H1 (cell line): ENCODE data around the gene LCP1. TPM values are rescaled to one million over a fixed set of nuclear protein-coding genes. Genes with fewer than 3 reads are reported as not detected.

Source experiments
- CTCF ChIA-PET: fragments of 300-600 bp; sonication (Branson Sonifier 250); formaldehyde crosslinking; loops from one replicate; lab custom pipeline; 2021; ENCODE audit not compliant: partially characterized antibody; lab: Charles Lee
- POLR2A ChIA-PET: fragments of 300-600 bp; sonication (Branson Sonifier 250); formaldehyde crosslinking; loops from one replicate; lab custom pipeline; 2021; ENCODE audit warnings: inconsistent platforms; ENCODE audit not compliant: partially characterized antibody; lab: Charles Lee
- DNase-seq, 2 experiments: peaks; one replicate each; pipeline versions ENCODE4 v3.0.0 to v3.0.0-alpha.2; 2010 to 2022; ENCODE audit warnings: low spot score in 2 of 2, low read depth in 1 of 2, mixed read lengths in 1 of 2
- FAIRE-seq: peaks from 2 replicates; lab custom pipeline; 2011; peaks lifted over from hg19 to GRCh38; lab: Jason Lieb, UNC
- H2AFZ ChIP-seq: 2 replicates; pipeline ENCODE4 v1.8.1; 2012; ENCODE audit warnings: low read length, inconsistent platforms
- H2AK5ac ChIP-seq: 2 replicates; pipeline ENCODE4 v1.6.1; 2013; ENCODE audit warnings: low read depth, low read length
- H2BK120ac ChIP-seq: replicated peaks from 2 replicates; pipeline ENCODE3; 2013; ENCODE audit warnings: low read depth, low read length, inconsistent platforms
- H2BK12ac ChIP-seq: 2 replicates; pipeline ENCODE4 v1.6.1; 2013; ENCODE audit warnings: low read depth, low read length
- H2BK15ac ChIP-seq: 2 replicates; pipeline ENCODE4 v1.6.1; 2013; ENCODE audit warnings: low read length
- H2BK20ac ChIP-seq: 2 replicates; pipeline ENCODE4 v1.6.1; 2013; ENCODE audit warnings: low read length
- H2BK5ac ChIP-seq: 2 replicates; pipeline ENCODE4 v1.6.1; 2013; ENCODE audit warnings: low read depth, low read length
- H3K14ac ChIP-seq: 2 replicates; pipeline ENCODE4 v1.6.1; 2013; ENCODE audit warnings: inconsistent platforms; ENCODE audit not compliant: insufficient read length
- H3K18ac ChIP-seq: 2 replicates; pipeline ENCODE4 v1.6.1; 2013; ENCODE audit warnings: low read length; ENCODE audit errors: extremely low read depth
- H3K23ac ChIP-seq: 2 replicates; pipeline ENCODE4 v1.6.1; 2013; ENCODE audit warnings: inconsistent platforms; ENCODE audit not compliant: insufficient read length
- H3K23me2 ChIP-seq: 2 replicates; pipeline ENCODE4 v1.6.1; 2013; ENCODE audit warnings: low read depth, low read length
- H3K27ac ChIP-seq: 2 replicates; pipeline ENCODE4 v1.6.1; 2011; ENCODE audit warnings: low read depth, low read length, inconsistent platforms
- H3K27me3 ChIP-seq, 4 experiments: replicated peaks in 1 of 4; 1 replicate in 1 of 4; 2 replicates in 3 of 4; pipeline versions ENCODE4 v1.6.1 to v1.8.1; 2011 to 2013; ENCODE audit warnings: low read length in 3 of 4, mild to moderate bottlenecking in 3 of 4, inconsistent platforms in 2 of 4, mixed read lengths in 2 of 4, moderate library complexity in 1 of 4; ENCODE audit not compliant: control insufficient read depth in 3 of 4, insufficient read depth in 3 of 4; ENCODE audit errors: extremely low read depth in 1 of 4
- H3K36me3 ChIP-seq, 4 experiments: 2 replicates each; pipeline versions ENCODE4 v1.6.1 to v1.8.1; 2011 to 2013; ENCODE audit warnings: mild to moderate bottlenecking in 4 of 4, low read length in 3 of 4, moderate library complexity in 2 of 4, control low read depth in 1 of 4, inconsistent platforms in 1 of 4; ENCODE audit not compliant: insufficient read depth in 4 of 4, control insufficient read depth in 2 of 4
- H3K4ac ChIP-seq: replicated peaks from 2 replicates; pipeline ENCODE3; 2013; ENCODE audit warnings: low read length, low read depth, mixed read lengths, inconsistent platforms; ENCODE audit not compliant: insufficient read length
- H3K4me1 ChIP-seq, 4 experiments: replicated peaks in 1 of 4; 1 replicate in 1 of 4; 2 replicates in 3 of 4; pipeline versions ENCODE4 v1.6.1 to v1.8.1; 2011 to 2013; ENCODE audit warnings: low read length in 3 of 4, inconsistent platforms in 2 of 4, mixed read lengths in 1 of 4; ENCODE audit not compliant: insufficient read depth in 4 of 4, control insufficient read depth in 3 of 4
- H3K4me2 ChIP-seq, 2 experiments: 2 replicates each; pipeline versions ENCODE4 v1.6.1 to v1.8.1; 2011 to 2013; ENCODE audit warnings: low read depth in 2 of 2, low read length in 2 of 2, control low read depth in 1 of 2, inconsistent platforms in 1 of 2, mild to moderate bottlenecking in 1 of 2; ENCODE audit not compliant: insufficient read depth in 1 of 2
- H3K4me3 ChIP-seq, 4 experiments: fragments of 200-600, 300-600 bp in 1 of 4; sonication (generic), shearing (Covaris generic), sonication (Bioruptor Twin) in 1 of 4; 2 replicates each; pipeline versions ENCODE4 v1.5.1 to v1.8.1; 2011 to 2016; ENCODE audit warnings: low read length in 4 of 4, low read depth in 3 of 4, control low read depth in 2 of 4, inconsistent platforms in 2 of 4, mild to moderate bottlenecking in 2 of 4, mixed read lengths in 1 of 4, moderate library complexity in 1 of 4; ENCODE audit not compliant: insufficient read depth in 2 of 4; ENCODE audit errors: extremely low read depth in 1 of 4
- H3K56ac ChIP-seq: replicated peaks from 2 replicates; pipeline ENCODE3; 2013; ENCODE audit warnings: low read depth, mild to moderate bottlenecking, mixed read lengths, low read length, inconsistent platforms; ENCODE audit not compliant: insufficient read length
- H3K79me1 ChIP-seq: 2 replicates; pipeline ENCODE4 v1.6.1; 2013; ENCODE audit warnings: low read depth, low read length, control low read depth
- H3K79me2 ChIP-seq, 2 experiments: 2 replicates each; pipeline versions ENCODE4 v1.6.1 to v1.8.1; 2012 to 2013; ENCODE audit warnings: low read length in 2 of 2, mild to moderate bottlenecking in 2 of 2, inconsistent platforms in 1 of 2; ENCODE audit not compliant: insufficient read depth in 2 of 2, control insufficient read depth in 1 of 2
- H3K9ac ChIP-seq, 4 experiments: replicated peaks in 1 of 4; 1 replicate in 1 of 4; 2 replicates in 3 of 4; pipeline versions ENCODE4 v1.6.1 to v1.8.1; 2011 to 2013; ENCODE audit warnings: low read depth in 3 of 4, low read length in 3 of 4, control low read depth in 2 of 4, mild to moderate bottlenecking in 2 of 4, moderate library complexity in 2 of 4, inconsistent platforms in 1 of 4; ENCODE audit errors: extremely low read depth in 1 of 4
- H3K9me3 ChIP-seq, 2 experiments: 2 replicates each; pipeline versions ENCODE4 v1.6.1 to v1.8.1; 2012 to 2013; ENCODE audit warnings: mild to moderate bottlenecking in 2 of 2, moderate library complexity in 2 of 2, control low read depth in 1 of 2, inconsistent platforms in 1 of 2, low read depth in 1 of 2, low read length in 1 of 2, mixed read lengths in 1 of 2; ENCODE audit not compliant: insufficient read depth in 2 of 2
- H4K20me1 ChIP-seq, 2 experiments: replicated peaks in 1 of 2; 2 replicates each; pipeline versions ENCODE3 to v1.8.1; 2011 to 2013; ENCODE audit warnings: inconsistent platforms in 2 of 2, low read length in 2 of 2, mild to moderate bottlenecking in 1 of 2; ENCODE audit not compliant: insufficient read depth in 2 of 2, control insufficient read depth in 1 of 2
- H4K5ac ChIP-seq: 2 replicates; pipeline ENCODE4 v1.6.1; 2013; ENCODE audit warnings: low read length, low read depth, mixed read lengths, inconsistent platforms; ENCODE audit not compliant: insufficient read length
- H4K8ac ChIP-seq: 2 replicates; pipeline ENCODE4 v1.8.0; 2013; ENCODE audit warnings: mild to moderate bottlenecking, moderate library complexity, low read length, inconsistent platforms; ENCODE audit not compliant: insufficient read depth; ENCODE audit errors: extremely low read depth
- H4K91ac ChIP-seq: replicated peaks from 2 replicates; pipeline ENCODE3; 2013; ENCODE audit warnings: low read length, mixed read lengths, inconsistent platforms; ENCODE audit not compliant: insufficient read length
- ASH2L ChIP-seq: fragments of 200-600, 300-600 bp; sonication (generic); IDR thresholded peaks from one replicate; pipeline ENCODE4 v1.7.1; 2017; ENCODE audit warnings: low read length
- EP300 ChIP-seq, 2 experiments: IDR thresholded peaks; 1 replicate in 1 of 2; 2 replicates in 1 of 2; pipeline ENCODE4 v1.6.1; 2011 to 2012; ENCODE audit warnings: low read depth in 2 of 2, low read length in 2 of 2, mild to moderate bottlenecking in 2 of 2, borderline replicate concordance in 1 of 2, inconsistent platforms in 1 of 2, moderate library complexity in 1 of 2
- GTF2F1 ChIP-seq: IDR thresholded peaks from 2 replicates; pipeline ENCODE4 v1.6.1; 2012; ENCODE audit warnings: low read depth, low read length, improper control_type of control experiment, borderline replicate concordance
- HDAC6 ChIP-seq: IDR thresholded peaks from one replicate; pipeline ENCODE4 v1.7.1; 2012; ENCODE audit warnings: low read depth, mild to moderate bottlenecking, inconsistent platforms, low read length, moderate library complexity
- KDM5A ChIP-seq: fragments of 200-600 bp; IDR thresholded peaks from 2 replicates; pipeline ENCODE4 v1.7.1; 2012; ENCODE audit warnings: mild to moderate bottlenecking, low read length, inconsistent platforms, mixed read lengths
- MAFK ChIP-seq: IDR thresholded peaks from 2 replicates; pipeline ENCODE4 v1.6.1; 2012; ENCODE audit warnings: low read depth, mild to moderate bottlenecking, improper control_type of control experiment, low read length
- MAX ChIP-seq: IDR thresholded peaks from 2 replicates; pipeline ENCODE4 v1.6.1; 2012; ENCODE audit warnings: inconsistent platforms
- SIRT6 ChIP-seq: IDR thresholded peaks from one replicate; pipeline ENCODE4 v1.7.1; 2012; ENCODE audit warnings: low read length, inconsistent platforms
- SIX5 ChIP-seq: IDR thresholded peaks from 2 replicates; pipeline ENCODE4 v1.6.1; 2011; ENCODE audit warnings: mild to moderate bottlenecking, low read depth, low read length
- SP2 ChIP-seq: IDR thresholded peaks from 2 replicates; pipeline ENCODE4 v1.6.1; 2012; ENCODE audit warnings: mild to moderate bottlenecking, low read length, inconsistent platforms
- WGBS, 2 experiments: shearing (Covaris generic) in 1 of 2; methylation state at CpG; one replicate each; pipeline versions ENCODE4 v1.1.6 to v1.1.7; 2013 to 2015; ENCODE audit warnings: low lambda C conversion rate in 2 of 2, mixed read lengths in 2 of 2, inconsistent platforms in 1 of 2, low coverage in 1 of 2, missing lambda C conversion rate in 1 of 2; ENCODE audit not compliant: insufficient replicate concordance in 2 of 2, insufficient coverage in 1 of 2, insufficient read length in 1 of 2; ENCODE audit errors: extremely low coverage in 1 of 2, missing lambda C conversion rate in 1 of 2; 5-methylcytosine and 5-hydroxymethylcytosine counted together
- polyA plus RNA-seq, 7 experiments: library from polyadenylated mRNA; depleted of rRNA in 3 of 7; stranded (reverse) in 5 of 7; unstranded in 2 of 7; fragments of >200 nt in 5 of 7; fragments of 200-250 nt in 2 of 7; gene quantifications; 1 replicate in 5 of 7; 2 replicates in 1 of 7; 4 replicates in 1 of 7; pipeline versions ENCODE4 v1.2.1 to v1.2.3, GENCODE V29; 2011 to 2013; ENCODE audit warnings: missing spikeins in 2 of 7, mixed read lengths in 2 of 7
- total RNA-seq: library from RNA; stranded (reverse); fragmentation: NEBNext Ultra II Directional; extraction: Animal tissue kit (Norgen Biotek cat#: 25700); gene quantifications from 2 replicates; pipeline ENCODE4 v1.2.1, GENCODE V29; 2021
- TF ChIP-seq, protein P1 (sequence below): IDR thresholded peaks from 2 replicates; pipeline ENCODE4 v1.6.1; 2012; ENCODE audit warnings: low read length, inconsistent platforms

Gene LCP1
- total and polyA plus RNA-seq, 2 of the 8 experiments (the other 6 are each of a cell fraction or from before 2014, with no cell fraction given): 0.65 to 4.3 TPM

DNA sequence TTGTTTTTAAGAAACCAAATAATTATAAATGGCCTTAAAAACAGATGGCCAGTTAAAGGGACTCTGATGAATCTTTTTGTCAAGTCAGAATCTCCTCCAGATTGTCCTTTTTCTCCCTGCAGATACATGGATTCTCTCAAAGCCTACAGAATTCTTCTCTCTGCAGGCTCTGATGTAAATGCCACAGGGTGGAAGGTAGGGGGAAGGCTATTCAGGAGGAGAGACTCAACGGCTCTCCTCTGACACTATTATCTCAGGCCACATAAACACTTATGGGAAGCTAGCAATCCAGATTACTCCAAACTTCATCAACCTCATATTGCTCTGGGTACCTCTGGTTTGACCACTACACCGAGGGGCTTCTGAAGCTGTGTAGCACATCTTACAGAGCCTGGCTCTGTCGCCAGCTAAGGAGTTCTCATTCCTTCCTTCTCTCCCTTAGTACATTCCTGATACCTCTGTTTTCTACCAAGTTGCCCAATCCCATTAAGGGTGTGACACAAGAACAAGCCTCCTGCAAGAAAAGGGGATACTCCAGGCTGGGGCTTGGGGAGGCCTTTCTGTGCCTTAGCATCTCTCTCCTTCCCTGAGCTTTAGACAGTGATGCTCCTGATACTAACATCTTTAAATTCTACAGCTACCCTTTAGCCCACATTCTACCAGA lies 14.9 kb downstream of the LCP1 start:
- ChIA-PET POLR2A (no interaction called here), CTCF (interaction anchor here (0.8 to 2.2 kb wide), 8 partner anchors 8 to 123 kb away, joined by 3 to 9 read pairs (median 4); no protein-coding TSS in a partner anchor)
- Histone ChIP-seq H3K14ac (no peak overlapping the region), H3K36me3 (no peaks in the 10 kb centered on the region), H2BK15ac (no peak overlapping the region), H4K91ac (no peak overlapping the region), H3K27ac (no peak overlapping the region), H3K9me3 (peaks cover 0 to 10% of the 10 kb centered on the region in 2 experiments; a peak in 2 of 4 replicates), H4K5ac (no peak overlapping the region), H2BK20ac (no peak overlapping the region), H2AFZ (peak overlapping the region; percentile 41; the same call in 1 of the 2 replicates), H2BK5ac (no peak overlapping the region), H3K79me2 (no peaks in the 10 kb centered on the region), H4K20me1 (no peaks in the 10 kb centered on the region), H2BK120ac (no peak overlapping the region), H3K23me2 (no peaks in the 10 kb centered on the region), H3K4ac (no peak overlapping the region), H4K8ac (no peak overlapping the region), H3K9ac (no peak overlapping the region), H3K4me1 (peaks cover 0 to 6% (median 2%) of the 10 kb centered on the region in 4 experiments; a peak in 2 of 7 replicates), H3K23ac (no peak overlapping the region), H3K56ac (no peak overlapping the region), H3K4me2 (no peak overlapping the region), H2BK12ac (no peak overlapping the region), H3K27me3 (peaks cover 0 to 4% (median 0%) of the 10 kb centered on the region in 4 experiments; a peak in 1 of 7 replicates), H3K79me1 (no peaks in the 10 kb centered on the region), H3K4me3 (no peak overlapping the region), H2AK5ac (no peak overlapping the region), H3K18ac (no peak overlapping the region)
- DNase-seq (no peak), FAIRE-seq (no peak)
- WGBS, 2 experiments: 67% methylated on average over 3 of the region's 3 CpGs; no CpG with 5 or more reads in 1 of the 2 experiments
- TF ChIP-seq KDM5A (no peak), SP2 (no peak), SIRT6 (no peak), ASH2L (no peak), GTF2F1 (no peak), HDAC6 (no peak), MAFK (no peak), EP300 (IDR thresholded peaks at IDR 0.05; ENCODE audit: borderline replicate concordance in 1 of 2, low read depth in 2 of 2, low read length in 2 of 2) (no peak), SIX5 (no peak), MAX (no peak)
- TF ChIP-seq, protein P1, sequence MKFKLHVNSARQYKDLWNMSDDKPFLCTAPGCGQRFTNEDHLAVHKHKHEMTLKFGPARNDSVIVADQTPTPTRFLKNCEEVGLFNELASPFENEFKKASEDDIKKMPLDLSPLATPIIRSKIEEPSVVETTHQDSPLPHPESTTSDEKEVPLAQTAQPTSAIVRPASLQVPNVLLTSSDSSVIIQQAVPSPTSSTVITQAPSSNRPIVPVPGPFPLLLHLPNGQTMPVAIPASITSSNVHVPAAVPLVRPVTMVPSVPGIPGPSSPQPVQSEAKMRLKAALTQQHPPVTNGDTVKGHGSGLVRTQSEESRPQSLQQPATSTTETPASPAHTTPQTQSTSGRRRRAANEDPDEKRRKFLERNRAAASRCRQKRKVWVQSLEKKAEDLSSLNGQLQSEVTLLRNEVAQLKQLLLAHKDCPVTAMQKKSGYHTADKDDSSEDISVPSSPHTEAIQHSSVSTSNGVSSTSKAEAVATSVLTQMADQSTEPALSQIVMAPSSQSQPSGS: no peak
